Retinal pigment epithelial cell (primary cell): ENCODE data around the gene NDUFA11.

Experiments used
- DNase-seq: peaks from one replicate; pipeline ENCODE4 v3.0.0-alpha.2; 2010; ENCODE audit warnings: low read depth
- H3K4me3 ChIP-seq: 2 replicates; pipeline ENCODE4 v1.5.1; 2011; ENCODE audit warnings: mild to moderate bottlenecking, low read length, control low read depth, moderate library complexity
- TF ChIP-seq, protein P1 (sequence below): conservative IDR thresholded peaks from 2 replicates; pipeline ENCODE4 v1.5.1; 2011; ENCODE audit warnings: low read depth, low read length, control low read depth, inconsistent platforms

The NDUFA11 gene

DNA sequence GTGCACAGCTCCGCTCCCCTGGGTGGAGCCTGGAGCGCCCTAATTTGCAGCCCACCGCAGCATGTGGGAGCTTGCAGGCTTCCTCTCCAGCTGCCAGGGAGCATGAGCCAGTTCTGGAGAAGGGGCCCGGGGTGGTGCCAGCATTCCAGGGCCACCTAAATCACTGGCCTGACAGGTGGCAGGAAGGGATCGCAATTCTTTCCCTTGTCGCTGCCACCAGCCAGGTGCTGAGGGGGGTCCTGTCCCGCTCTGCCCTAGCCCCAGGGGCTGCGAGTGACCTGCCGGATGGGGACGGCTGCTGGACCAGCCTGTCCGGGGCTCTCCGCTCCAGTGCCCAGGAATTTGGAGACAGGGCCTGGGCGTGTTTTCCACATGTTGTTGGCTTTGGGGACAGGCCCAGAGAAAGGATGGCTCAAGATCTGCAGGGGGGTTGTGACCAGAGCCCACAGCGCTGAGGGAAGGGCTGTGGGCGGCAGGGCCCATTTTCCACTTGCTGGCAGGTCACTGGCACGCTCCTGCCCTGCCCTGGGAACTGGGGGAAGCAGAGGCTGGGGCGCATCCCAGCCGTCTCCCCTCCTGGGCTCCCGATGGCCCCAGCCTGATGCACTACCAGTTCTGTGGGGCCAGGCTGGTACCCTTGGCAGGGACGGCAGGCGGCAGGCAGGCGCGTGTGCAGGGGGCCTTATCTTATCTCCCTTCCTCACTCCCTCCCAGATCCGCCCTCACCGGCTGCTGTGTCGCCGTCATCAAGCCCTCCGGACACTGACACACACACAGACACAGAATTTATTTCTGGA lies 9.5 kb downstream of the NDUFA11 start:
- TF ChIP-seq, protein P1, sequence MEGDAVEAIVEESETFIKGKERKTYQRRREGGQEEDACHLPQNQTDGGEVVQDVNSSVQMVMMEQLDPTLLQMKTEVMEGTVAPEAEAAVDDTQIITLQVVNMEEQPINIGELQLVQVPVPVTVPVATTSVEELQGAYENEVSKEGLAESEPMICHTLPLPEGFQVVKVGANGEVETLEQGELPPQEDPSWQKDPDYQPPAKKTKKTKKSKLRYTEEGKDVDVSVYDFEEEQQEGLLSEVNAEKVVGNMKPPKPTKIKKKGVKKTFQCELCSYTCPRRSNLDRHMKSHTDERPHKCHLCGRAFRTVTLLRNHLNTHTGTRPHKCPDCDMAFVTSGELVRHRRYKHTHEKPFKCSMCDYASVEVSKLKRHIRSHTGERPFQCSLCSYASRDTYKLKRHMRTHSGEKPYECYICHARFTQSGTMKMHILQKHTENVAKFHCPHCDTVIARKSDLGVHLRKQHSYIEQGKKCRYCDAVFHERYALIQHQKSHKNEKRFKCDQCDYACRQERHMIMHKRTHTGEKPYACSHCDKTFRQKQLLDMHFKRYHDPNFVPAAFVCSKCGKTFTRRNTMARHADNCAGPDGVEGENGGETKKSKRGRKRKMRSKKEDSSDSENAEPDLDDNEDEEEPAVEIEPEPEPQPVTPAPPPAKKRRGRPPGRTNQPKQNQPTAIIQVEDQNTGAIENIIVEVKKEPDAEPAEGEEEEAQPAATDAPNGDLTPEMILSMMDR: no peak
- H3K4me3 ChIP-seq: no peak overlapping the region
- DNase-seq: no peak

DNA sequence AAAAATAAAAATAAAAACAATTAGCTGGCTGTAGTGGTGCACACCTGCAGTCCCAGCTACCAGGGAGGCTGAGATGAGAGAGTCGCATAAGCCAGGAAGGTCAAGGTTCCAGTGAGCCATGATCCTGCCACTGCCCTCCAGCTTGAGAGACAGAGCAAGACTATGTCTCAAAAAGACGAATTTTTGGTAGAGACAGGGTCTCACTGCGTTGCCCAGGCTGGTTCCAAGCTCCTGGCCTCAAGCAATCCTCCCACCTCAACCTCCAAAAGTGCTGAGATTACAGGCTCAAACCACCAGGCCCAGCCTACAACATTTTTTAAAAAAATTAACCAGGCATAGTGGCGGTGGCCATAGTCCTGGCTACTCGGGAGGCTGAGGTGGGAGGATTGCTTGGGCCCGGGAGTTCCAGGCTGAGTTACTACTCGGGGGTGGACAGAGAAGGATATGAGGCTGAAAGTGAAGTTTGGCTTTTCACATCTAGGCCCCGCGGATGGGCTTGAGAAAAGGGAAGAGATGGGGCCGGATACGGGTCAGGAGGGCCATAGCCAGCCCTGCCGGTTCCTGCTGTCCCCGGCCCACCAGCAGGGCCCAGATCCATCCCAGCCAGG lies 10.2 kb downstream of the NDUFA11 start:
- H3K4me3 ChIP-seq: no peak overlapping the region
- no peak for DNase-seq
- TF ChIP-seq, protein P1: no peak

DNA sequence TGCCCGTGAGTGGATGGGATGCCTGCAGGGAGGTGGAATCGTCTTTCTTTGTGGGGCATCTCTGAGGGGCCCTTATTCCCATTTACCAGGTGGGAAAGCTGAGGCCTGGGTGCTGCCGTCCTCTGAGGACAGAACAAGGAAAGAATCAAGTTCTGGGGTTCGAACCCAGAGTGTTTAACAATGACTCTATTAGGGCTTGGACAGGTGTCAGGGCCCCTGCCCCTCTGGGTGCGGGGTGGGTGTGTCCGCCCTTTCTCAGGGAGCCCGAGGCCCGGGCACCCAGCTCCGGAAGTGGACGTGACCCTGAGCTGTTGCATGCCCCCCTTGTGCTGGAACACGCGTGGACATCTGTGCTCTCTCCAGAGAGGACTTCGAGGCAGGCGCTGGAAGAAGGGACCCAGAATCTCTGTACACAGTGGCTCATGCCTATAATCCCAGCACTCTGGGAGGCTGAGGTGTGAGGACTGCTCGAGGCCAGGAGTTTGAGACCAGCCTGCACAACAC lies 10.8 kb downstream of the NDUFA11 start:
- DNase-seq: no peak
- TF ChIP-seq, protein P1: no peak
- no peak overlapping the region for H3K4me3 ChIP-seq

DNA sequence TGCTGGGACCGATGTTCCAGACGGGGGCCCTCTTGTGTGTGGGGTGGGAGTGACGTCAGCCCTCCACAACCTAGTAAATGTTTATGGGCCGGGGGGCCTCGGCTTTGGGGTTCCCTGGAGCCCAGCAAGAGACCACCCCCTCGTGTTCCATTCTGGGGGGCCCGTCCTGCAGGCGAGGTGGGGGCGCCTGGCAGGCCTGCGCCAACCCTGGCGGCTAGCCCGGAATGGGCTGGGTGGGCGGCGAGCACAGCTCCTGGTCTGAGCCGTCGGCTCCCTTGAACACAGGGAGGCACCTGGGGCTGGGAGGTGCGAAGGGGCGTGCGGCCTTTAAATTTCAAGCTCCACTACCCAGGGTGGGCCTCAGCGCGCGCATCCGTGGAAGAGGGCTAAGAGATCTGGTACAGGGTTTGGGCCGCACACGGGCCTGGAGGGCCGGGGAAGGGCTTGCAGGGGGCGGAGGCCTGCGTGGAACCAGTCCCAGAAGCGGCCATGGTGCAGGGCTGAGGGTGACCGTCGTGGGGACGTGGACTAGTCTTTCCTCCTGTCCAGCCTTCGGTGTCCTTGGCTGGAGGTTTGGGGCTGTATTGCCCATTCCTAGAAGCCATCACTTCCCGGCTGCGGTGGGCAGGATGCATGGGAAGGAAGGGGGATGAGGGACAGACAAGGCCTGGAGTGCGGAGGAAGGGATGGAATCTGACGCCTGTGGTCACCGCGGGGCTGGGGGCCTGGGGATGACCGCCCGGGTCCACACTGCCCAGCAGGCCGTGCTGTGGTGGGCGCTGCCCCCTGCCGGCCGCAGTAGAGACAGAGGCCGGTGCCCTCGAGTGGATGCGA lies 11.4 kb downstream of the NDUFA11 start:
- TF ChIP-seq, protein P1: peak; percentile 78
- DNase-seq: no peak

DNA sequence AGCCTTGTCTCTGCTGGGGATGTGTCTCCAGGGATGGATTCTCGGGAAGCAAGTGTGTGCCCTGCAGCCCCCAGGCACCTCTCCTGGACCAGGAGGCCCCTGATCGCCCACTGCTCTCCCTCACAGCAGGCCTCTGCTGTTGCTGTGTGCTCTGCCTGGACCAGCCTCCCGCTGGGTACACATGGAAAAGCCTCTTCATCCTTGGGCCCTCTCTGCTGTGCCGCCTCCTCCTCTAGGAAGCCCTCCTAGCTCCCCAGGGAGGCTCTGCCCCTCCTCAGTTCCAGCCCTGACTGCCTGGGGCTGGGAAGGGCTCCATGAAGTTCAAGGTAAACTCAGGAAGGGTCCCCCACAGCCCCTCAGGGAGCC lies 12.0 kb downstream of the NDUFA11 start:
- no peak for DNase-seq
- TF ChIP-seq, protein P1: no peak
- no peak overlapping the region for H3K4me3 ChIP-seq

More for the DNA sequence above, 11.4 kb downstream of the NDUFA11 start:
- no peak overlapping the region for H3K4me3 ChIP-seq

DNA sequence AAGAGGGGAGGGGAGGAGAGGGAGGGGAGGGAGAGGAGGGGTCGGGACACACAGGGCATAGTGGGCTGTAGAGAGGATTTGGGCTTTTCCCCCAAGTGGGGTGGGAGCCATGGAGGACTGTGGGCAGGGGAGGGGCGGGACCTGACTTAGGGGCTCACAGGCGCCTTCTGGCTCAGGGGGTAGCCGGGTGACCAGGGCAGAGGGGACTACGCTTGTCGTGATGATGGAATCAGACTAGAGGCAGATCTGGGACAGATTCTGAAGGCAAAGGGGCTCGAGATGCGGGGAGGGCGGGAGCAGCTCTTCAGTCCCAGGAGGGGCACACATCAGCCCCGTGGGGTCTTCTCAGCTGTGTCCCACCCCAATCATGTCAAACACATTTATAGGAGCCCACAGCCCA lies 13.5 kb downstream of the NDUFA11 start:
- TF ChIP-seq, protein P1: no peak
- DNase-seq: no peak
- H3K4me3 ChIP-seq: no peak overlapping the region
